Endothelial cell of umbilical vein (primary cell): ENCODE measurements around the gene USB1. TPM values are rescaled to one million over a fixed set of nuclear protein-coding genes. Genes with fewer than 3 reads are reported as not detected.

ENCODE experiments used
- BruUV-seq: library from RNA; stranded (reverse); fragments of 400-500 nt; replicated peaks from 2 replicates; lab custom pipeline; 2021; lab: Mats Ljungman, UMichigan
- CTCF ChIA-PET: fragments of 300-600, 350-600 bp; sonication (Branson Sonifier 250); formaldehyde crosslinking; loops from one replicate; lab custom pipeline; 2021; ENCODE audit warnings: antibody characterized with exemption, inconsistent platforms; lab: Charles Lee
- POLR2A ChIA-PET: fragments of 300-600, 350-600 bp; sonication (Branson Sonifier 250); formaldehyde crosslinking; loops from one replicate; lab custom pipeline; 2021; ENCODE audit warnings: antibody characterized with exemption, inconsistent platforms; lab: Charles Lee
- DNase-seq: peaks from one replicate; pipeline ENCODE4 v3.0.0-alpha.2; 2011; ENCODE audit warnings: low read depth, low spot score
- FAIRE-seq: peaks from 2 replicates; lab custom pipeline; 2011; peaks lifted over from hg19 to GRCh38; lab: Jason Lieb, UNC
- H2AFZ ChIP-seq: 2 replicates; pipeline ENCODE4 v1.6.0; 2012; ENCODE audit warnings: low read depth, low read length, control low read depth, inconsistent platforms
- H3K27ac ChIP-seq: 2 replicates; pipeline ENCODE4 v1.5.1; 2011; ENCODE audit warnings: low read depth, mild to moderate bottlenecking, control low read depth, low read length, moderate library complexity; ENCODE audit not compliant: insufficient read depth
- H3K27me3 ChIP-seq, 2 experiments: 2 replicates each; pipeline versions ENCODE4 v1.6.0 to v1.6.1; 2011; ENCODE audit warnings: low read length in 2 of 2, mixed read lengths in 1 of 2; ENCODE audit not compliant: control insufficient read depth in 2 of 2, insufficient read depth in 2 of 2
- H3K36me3 ChIP-seq, 2 experiments: 2 replicates in 1 of 2; 3 replicates in 1 of 2; pipeline ENCODE4 v1.5.1; 2011; ENCODE audit warnings: low read length in 2 of 2, mild to moderate bottlenecking in 1 of 2, moderate library complexity in 1 of 2; ENCODE audit not compliant: control insufficient read depth in 2 of 2, insufficient read depth in 2 of 2; ENCODE audit errors: extremely low read depth in 1 of 2
- H3K4me1 ChIP-seq: 3 replicates; pipeline ENCODE4 v1.5.1; 2011; ENCODE audit warnings: mild to moderate bottlenecking, low read length; ENCODE audit not compliant: control insufficient read depth, insufficient read depth; ENCODE audit errors: extremely low read depth
- H3K4me2 ChIP-seq: 2 replicates; pipeline ENCODE4 v1.6.1; 2011; ENCODE audit warnings: low read length, control low read depth, mixed read lengths; ENCODE audit not compliant: insufficient read depth
- H3K4me3 ChIP-seq, 3 experiments: fragments of 200-600 bp in 1 of 3; sonication (generic), shearing (Covaris generic) in 1 of 3; replicated peaks in 1 of 3; 2 replicates each; pipeline ENCODE4 v1.5.1; 2011 to 2016; ENCODE audit warnings: control low read depth in 3 of 3, low read length in 3 of 3, mild to moderate bottlenecking in 2 of 3, inconsistent platforms in 1 of 3, low read depth in 1 of 3, moderate library complexity in 1 of 3; ENCODE audit not compliant: insufficient read depth in 1 of 3
- H3K79me2 ChIP-seq: 2 replicates; pipeline ENCODE4 v1.6.0; 2012; ENCODE audit warnings: low read length, inconsistent platforms; ENCODE audit not compliant: control insufficient read depth, insufficient read depth
- H3K9ac ChIP-seq: replicated peaks from 2 replicates; pipeline ENCODE3; 2011; ENCODE audit warnings: low read length, control low read depth; ENCODE audit not compliant: insufficient read depth; ENCODE audit errors: extremely low read depth
- H3K9me1 ChIP-seq: replicated peaks from 3 replicates; pipeline ENCODE4 v1.6.0; 2011; ENCODE audit warnings: mild to moderate bottlenecking, low read length; ENCODE audit not compliant: control insufficient read depth, insufficient read depth; ENCODE audit errors: extremely low read depth
- H3K9me3 ChIP-seq: replicated peaks from 2 replicates; pipeline ENCODE4 v1.5.1; 2012; ENCODE audit warnings: low read length, inconsistent platforms; ENCODE audit not compliant: control insufficient read depth, insufficient read depth
- H4K20me1 ChIP-seq: replicated peaks from 2 replicates; pipeline ENCODE3; 2011; ENCODE audit warnings: mild to moderate bottlenecking, low read length; ENCODE audit not compliant: control insufficient read depth, insufficient read depth; ENCODE audit errors: extremely low read depth
- CTCF ChIP-seq, 2 donors: IDR thresholded peaks; 1 replicate in 1 of 2; 2 replicates in 1 of 2; pipeline ENCODE4 v1.5.1; 2011; ENCODE audit warnings: low read length in 2 of 2, mild to moderate bottlenecking in 2 of 2, moderate library complexity in 2 of 2, control low read depth in 1 of 2, inconsistent platforms in 1 of 2, low read depth in 1 of 2; ENCODE audit not compliant: insufficient read depth in 1 of 2; ENCODE audit errors: extremely low read depth in 1 of 2
- EZH2 ChIP-seq: IDR thresholded peaks from 2 replicates; pipeline ENCODE4 v1.6.1; 2012; ENCODE audit warnings: borderline replicate concordance, low read depth, mild to moderate bottlenecking, moderate library complexity, low read length, inconsistent platforms; ENCODE audit not compliant: severe bottlenecking
- FOS ChIP-seq: IDR thresholded peaks from 2 replicates; pipeline ENCODE4 v1.6.1; 2011; ENCODE audit warnings: mild to moderate bottlenecking, low read length, moderate library complexity, borderline replicate concordance; ENCODE audit not compliant: insufficient read depth
- GATA2 ChIP-seq: IDR thresholded peaks from 2 replicates; pipeline ENCODE4 v1.7.0; 2011; ENCODE audit warnings: low read depth, mild to moderate bottlenecking, moderate library complexity, mixed read lengths, low read length; ENCODE audit not compliant: insufficient read length, insufficient read depth
- JUN ChIP-seq: IDR thresholded peaks from 2 replicates; pipeline ENCODE4 v1.6.1; 2011; ENCODE audit warnings: borderline replicate concordance, low read depth; ENCODE audit not compliant: insufficient read length, insufficient read depth
- MAX ChIP-seq: IDR thresholded peaks from 2 replicates; pipeline ENCODE4 v1.6.1; 2011; ENCODE audit not compliant: insufficient read depth, insufficient read length
- MYC ChIP-seq: IDR thresholded peaks from one replicate; pipeline ENCODE4 v1.6.1; 2011; ENCODE audit warnings: mild to moderate bottlenecking, low read depth, low read length
- POLR2A ChIP-seq: IDR thresholded peaks from 2 replicates; pipeline ENCODE4 v1.6.1; 2012; ENCODE audit warnings: low read depth, mild to moderate bottlenecking, control low read depth, low read length
- POLR2AphosphoS5 ChIP-seq: IDR thresholded peaks from 2 replicates; pipeline ENCODE4 v1.6.1; 2012; ENCODE audit warnings: low read depth, mild to moderate bottlenecking, control low read depth, low read length, moderate library complexity; ENCODE audit not compliant: insufficient read depth
- dilution Hi-C: fragments of 300-500 bp; cut with MboI; formaldehyde crosslinking; loops from one replicate; pipeline ENCODE4 v1.15.0; 2019; ENCODE audit warnings: low sequenced_read_pairs; ENCODE audit not compliant: extremely low pct_ligation_motif_present
- intact Hi-C: fragments of 100-400 bp; cut with micrococcal nuclease; formaldehyde crosslinking; loops from one replicate; pipeline ENCODE4 v1.10.0; 2022
- polyA plus RNA-seq, 4 experiments: library from polyadenylated mRNA; depleted of rRNA in 3 of 4; stranded (reverse) in 3 of 4; unstranded in 1 of 4; fragments of >200 nt; gene quantifications; 2 replicates each; pipeline versions ENCODE4 v1.2.1 to v1.2.3, GENCODE V29; 2011 to 2012; ENCODE audit warnings: missing spikeins in 1 of 4
- total RNA-seq: library from RNA; stranded (reverse); gene quantifications from 2 replicates; pipeline ENCODE4 v1.2.3, GENCODE V29; 2021

Gene USB1
- total and polyA plus RNA-seq, 2 donors (not counting 3 experiments of a cell fraction or from before 2014, with no cell fraction given): 64.6 to 83.8 TPM

- dilution Hi-C loops: no loop called here
- no peaks in the 10 kb centered on the region for H3K79me2 ChIP-seq
- CTCF ChIA-PET: no interaction called here
These were observed 15.7 kb downstream of the USB1 start for GRCh38 chr16:58016840-58017446.

More at GRCh38 chr16:58016840-58017446, 15.7 kb downstream of the USB1 start:
- Histone ChIP-seq H3K27me3 (no peaks in the 10 kb centered on the region), H3K4me1 (peaks cover 3% of the 10 kb centered on the region), H3K4me2 (no peak overlapping the region), H3K9me1 (no peaks in the 10 kb centered on the region), H3K9ac (no peak overlapping the region), H3K9me3 (no peaks in the 10 kb centered on the region), H4K20me1 (no peaks in the 10 kb centered on the region), H3K27ac (no peak overlapping the region), H3K4me3 (no peak overlapping the region), H2AFZ (no peak overlapping the region), H3K36me3 (peaks cover 6 to 18% of the 10 kb centered on the region in 2 experiments)
- intact Hi-C loops: no loop called here
- FAIRE-seq (no peak), DNase-seq (no peak)
- no peak for TF ChIP-seq GATA2
- no peak for TF ChIP-seq POLR2AphosphoS5
- TF ChIP-seq CTCF (IDR thresholded peaks at IDR 0.05; ENCODE audit: extremely low read depth in 1 of 2, insufficient read depth in 1 of 2, low read depth in 1 of 2, low read length in 2 of 2): no peak
- TF ChIP-seq POLR2A: no peak
- no peak for TF ChIP-seq JUN
- TF ChIP-seq MYC: no peak
- no peak for TF ChIP-seq FOS
- TF ChIP-seq EZH2: no peak
- TF ChIP-seq MAX: no peak
- BruUV-seq: no TSS peak
- POLR2A ChIA-PET: no interaction called here
